OCI-LY3 (cell line): ENCODE data around the gene IQCE.

Source experiments
- H2AFZ ChIP-seq: fragments of 200-600, 300-600 bp; shearing (Covaris generic); 2 replicates; pipeline ENCODE4 v1.6.0; 2014; ENCODE audit warnings: antibody characterized with exemption, low read depth, low read length
- H3K27ac ChIP-seq: fragments of 200-600, 300-600 bp; sonication (generic); 2 replicates; pipeline ENCODE4 v1.5.1; 2014; ENCODE audit warnings: mild to moderate bottlenecking, low read length, moderate library complexity, mixed read lengths
- H3K27me3 ChIP-seq: fragments of 200-600, 300-600 bp; sonication (generic); 2 replicates; pipeline ENCODE4 v1.6.1; 2014; ENCODE audit warnings: low read depth, low read length, mixed read lengths
- H3K36me3 ChIP-seq: fragments of 200-600, 300-600 bp; sonication (generic); replicated peaks from 2 replicates; pipeline ENCODE3; 2014; ENCODE audit warnings: low read depth, low read length, mixed read lengths
- H3K4me1 ChIP-seq: fragments of 300-600, 200-600 bp; sonication (generic); 2 replicates; pipeline ENCODE4 v1.6.1; 2014; ENCODE audit warnings: low read length, mixed read lengths
- H3K4me2 ChIP-seq: fragments of 200-600, 300-600 bp; sonication (generic); 2 replicates; pipeline ENCODE4 v1.6.1; 2014; ENCODE audit warnings: low read length, mixed read lengths
- H3K4me3 ChIP-seq: fragments of 300-600, 200-600 bp; sonication (generic); 2 replicates; pipeline ENCODE4 v1.5.1; 2014; ENCODE audit warnings: antibody characterized with exemption, mild to moderate bottlenecking, low read length, moderate library complexity
- H3K79me2 ChIP-seq: fragments of 300-600, 200-600 bp; shearing (Covaris generic); 2 replicates; pipeline ENCODE4 v1.6.1; 2014; ENCODE audit warnings: mild to moderate bottlenecking, low read length, mixed read lengths
- H3K9ac ChIP-seq: fragments of 300-600, 200-600 bp; shearing (Covaris generic); 2 replicates; pipeline ENCODE4 v1.6.0; 2014; ENCODE audit warnings: mild to moderate bottlenecking, low read length, moderate library complexity
- H3K9me3 ChIP-seq: fragments of 200-600, 300-600 bp; shearing (Covaris generic); 2 replicates; pipeline ENCODE4 v1.6.1; 2014; ENCODE audit warnings: low read length, mixed read lengths; ENCODE audit not compliant: insufficient read depth
- H4K20me1 ChIP-seq: fragments of 200-600, 300-600 bp; sonication (generic); 2 replicates; pipeline ENCODE4 v1.6.1; 2016; ENCODE audit warnings: low read length, mixed read lengths; ENCODE audit not compliant: insufficient read depth
- EZH2phosphoT487 ChIP-seq: fragments of 200-600 bp; shearing (Covaris generic); IDR thresholded peaks from 2 replicates; pipeline ENCODE4 v1.6.1; 2018; ENCODE audit warnings: antibody characterized with exemption, mixed run types, low read depth
- TF ChIP-seq, protein P1 (sequence below): fragments of 200-600, 300-600 bp; sonication (generic); IDR thresholded peaks from 2 replicates; pipeline ENCODE4 v1.5.1; 2014; ENCODE audit warnings: antibody characterized with exemption, low read length, low read depth

Gene IQCE

GRCh38 chr7:2545746-2546425, 12.9 kb upstream of the IQCE start:
- Histone ChIP-seq H3K4me1 (no peaks in the 10 kb centered on the region), H3K79me2 (no peaks in the 10 kb centered on the region), H2AFZ (no peak overlapping the region), H3K4me2 (no peak overlapping the region), H3K9me3 (no peaks in the 10 kb centered on the region), H3K36me3 (peaks cover 6% of the 10 kb centered on the region), H4K20me1 (no peaks in the 10 kb centered on the region), H3K27me3 (no peaks in the 10 kb centered on the region), H3K9ac (no peak overlapping the region), H3K27ac (no peak overlapping the region), H3K4me3 (no peak overlapping the region)
- no peak for TF ChIP-seq EZH2phosphoT487
- TF ChIP-seq, protein P1, sequence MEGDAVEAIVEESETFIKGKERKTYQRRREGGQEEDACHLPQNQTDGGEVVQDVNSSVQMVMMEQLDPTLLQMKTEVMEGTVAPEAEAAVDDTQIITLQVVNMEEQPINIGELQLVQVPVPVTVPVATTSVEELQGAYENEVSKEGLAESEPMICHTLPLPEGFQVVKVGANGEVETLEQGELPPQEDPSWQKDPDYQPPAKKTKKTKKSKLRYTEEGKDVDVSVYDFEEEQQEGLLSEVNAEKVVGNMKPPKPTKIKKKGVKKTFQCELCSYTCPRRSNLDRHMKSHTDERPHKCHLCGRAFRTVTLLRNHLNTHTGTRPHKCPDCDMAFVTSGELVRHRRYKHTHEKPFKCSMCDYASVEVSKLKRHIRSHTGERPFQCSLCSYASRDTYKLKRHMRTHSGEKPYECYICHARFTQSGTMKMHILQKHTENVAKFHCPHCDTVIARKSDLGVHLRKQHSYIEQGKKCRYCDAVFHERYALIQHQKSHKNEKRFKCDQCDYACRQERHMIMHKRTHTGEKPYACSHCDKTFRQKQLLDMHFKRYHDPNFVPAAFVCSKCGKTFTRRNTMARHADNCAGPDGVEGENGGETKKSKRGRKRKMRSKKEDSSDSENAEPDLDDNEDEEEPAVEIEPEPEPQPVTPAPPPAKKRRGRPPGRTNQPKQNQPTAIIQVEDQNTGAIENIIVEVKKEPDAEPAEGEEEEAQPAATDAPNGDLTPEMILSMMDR: no peak

DNA sequence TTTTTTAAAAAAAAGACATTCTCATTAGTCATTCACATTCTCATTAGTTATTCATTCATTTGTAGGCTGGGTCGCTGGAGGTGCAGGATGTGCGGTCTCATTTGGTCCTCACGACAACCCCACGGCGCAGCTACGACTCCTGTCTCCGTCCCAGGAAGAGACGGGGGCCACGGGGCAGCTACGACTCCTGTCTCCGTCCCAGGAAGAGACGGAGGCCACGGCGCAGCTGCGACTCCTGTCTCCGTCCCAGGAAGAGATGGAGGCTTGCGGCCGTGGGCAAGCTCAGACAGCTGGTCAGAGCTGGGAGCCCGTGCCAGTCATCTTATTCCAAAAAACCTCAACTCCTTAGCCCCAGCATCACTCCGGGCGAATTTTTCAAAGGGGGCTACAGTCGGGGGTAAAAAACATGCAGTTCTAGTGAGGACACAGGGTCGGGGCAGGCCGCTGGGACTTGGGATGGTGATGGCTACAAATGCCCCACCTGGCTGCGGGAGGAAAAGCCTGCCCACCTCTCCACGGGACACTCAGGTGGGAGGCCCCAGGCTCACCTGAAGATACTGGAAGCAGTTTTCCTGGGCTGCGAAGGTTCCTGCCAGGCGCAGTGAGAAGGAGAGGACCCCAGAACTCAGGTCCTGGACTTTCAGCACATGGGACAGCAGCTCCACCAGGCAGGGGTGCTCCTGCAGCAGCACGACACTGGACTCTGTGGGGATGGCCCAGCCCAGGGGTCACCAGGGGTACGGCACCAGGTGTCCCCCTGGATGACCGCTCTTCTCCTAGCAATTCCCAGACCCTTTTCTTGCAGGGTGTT, 11.8 kb upstream of the IQCE start:
- TF ChIP-seq, protein P1: no peak
- TF ChIP-seq EZH2phosphoT487: no peak
- no peaks in the 10 kb centered on the region for H3K9me3 ChIP-seq
- no peaks in the 10 kb centered on the region for H4K20me1 ChIP-seq
- peaks cover 6% of the 10 kb centered on the region for H3K36me3 ChIP-seq
- H3K9ac ChIP-seq: no peak overlapping the region
- H3K4me2 ChIP-seq: no peak overlapping the region
- H3K27me3 ChIP-seq: no peaks in the 10 kb centered on the region
- no peak overlapping the region for H3K4me3 ChIP-seq
- no peak overlapping the region for H2AFZ ChIP-seq
- H3K27ac ChIP-seq: no peak overlapping the region
- no peaks in the 10 kb centered on the region for H3K79me2 ChIP-seq
- H3K4me1 ChIP-seq: no peaks in the 10 kb centered on the region

GRCh38 chr7:2551418-2551817, 7.4 kb upstream of the IQCE start:
- Histone ChIP-seq H3K36me3 (peaks cover 6% of the 10 kb centered on the region), H3K4me1 (peaks cover 8% of the 10 kb centered on the region), H3K4me3 (no peak overlapping the region), H3K4me2 (no peak overlapping the region), H3K79me2 (peaks cover 24% of the 10 kb centered on the region), H3K9me3 (no peaks in the 10 kb centered on the region), H2AFZ (no peak overlapping the region), H3K27me3 (no peaks in the 10 kb centered on the region), H4K20me1 (no peaks in the 10 kb centered on the region), H3K9ac (no peak overlapping the region), H3K27ac (no peak overlapping the region)
- TF ChIP-seq, protein P1: no peak
- TF ChIP-seq EZH2phosphoT487: no peak

GRCh38 chr7:2553108-2553507, 5.7 kb upstream of the IQCE start:
- H2AFZ ChIP-seq: no peak overlapping the region
- no peak overlapping the region for H3K4me3 ChIP-seq
- H3K9me3 ChIP-seq: no peaks in the 10 kb centered on the region
- peaks cover 8% of the 10 kb centered on the region for H3K4me1 ChIP-seq
- H3K27ac ChIP-seq: no peak overlapping the region
- no peak overlapping the region for H3K4me2 ChIP-seq
- H4K20me1 ChIP-seq: no peaks in the 10 kb centered on the region
- TF ChIP-seq, protein P1: no peak
- TF ChIP-seq EZH2phosphoT487: no peak
- no peak overlapping the region for H3K9ac ChIP-seq
- peaks cover 24% of the 10 kb centered on the region for H3K79me2 ChIP-seq
- H3K36me3 ChIP-seq: no peaks in the 10 kb centered on the region
- H3K27me3 ChIP-seq: no peaks in the 10 kb centered on the region
